Ectodermal cell (in vitro differentiated cells): Measurements from ENCODE around the gene CLEC2A.

Experiments
- H3K27ac ChIP-seq: 2 replicates; pipeline ENCODE4 v1.7.0; 2013; ENCODE audit warnings: mild to moderate bottlenecking, low read depth, low read length; ENCODE audit not compliant: insufficient read depth, poor library complexity, severe bottlenecking
- H3K27me3 ChIP-seq: 2 replicates; pipeline ENCODE4 v1.7.0; 2013; ENCODE audit warnings: mild to moderate bottlenecking, low read length; ENCODE audit not compliant: insufficient read depth, control insufficient read depth, poor library complexity, severe bottlenecking
- H3K36me3 ChIP-seq: one replicate; pipeline ENCODE4 v1.7.0; 2013; ENCODE audit warnings: low read length; ENCODE audit not compliant: control insufficient read depth, insufficient read depth
- H3K4me1 ChIP-seq: one replicate; pipeline ENCODE4 v1.7.0; 2013; ENCODE audit warnings: low read length; ENCODE audit not compliant: control insufficient read depth, insufficient read depth
- H3K4me3 ChIP-seq: 2 replicates; pipeline ENCODE4 v1.7.0; 2013; ENCODE audit warnings: low read depth, low read length, control low read depth; ENCODE audit not compliant: insufficient read depth
- H3K9me3 ChIP-seq: 2 replicates; pipeline ENCODE4 v1.7.0; 2013; ENCODE audit warnings: mild to moderate bottlenecking, low read length, moderate library complexity; ENCODE audit not compliant: control insufficient read depth
- WGBS, 2 experiments: methylation state at CpG; one replicate each; pipeline ENCODE4 v1.1.7; 2013; ENCODE audit warnings: missing lambda C conversion rate in 2 of 2; 5-methylcytosine and 5-hydroxymethylcytosine counted together

CLEC2A gene

DNA sequence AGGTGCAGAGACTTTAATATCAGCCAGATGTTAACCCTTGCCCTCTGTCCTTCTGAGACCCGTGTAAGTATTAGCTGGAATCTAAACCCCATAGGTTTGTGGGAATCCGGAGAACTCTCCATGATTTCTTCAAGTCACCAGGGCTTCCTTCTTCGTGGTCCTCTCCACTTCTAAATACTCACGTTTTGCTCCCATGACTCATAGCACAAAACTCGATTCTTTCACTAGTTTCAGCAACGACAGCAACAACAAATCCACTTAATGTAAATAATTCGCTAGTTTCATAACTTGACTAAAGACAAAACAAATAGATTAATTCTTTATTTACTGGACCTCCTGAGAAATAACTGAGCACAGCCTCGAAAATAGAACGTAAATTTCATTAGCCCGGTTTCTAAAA lies 4.4 kb upstream of the CLEC2A start:
- Histone ChIP-seq H3K27ac (no peak overlapping the region), H3K4me1 (no peaks in the 10 kb centered on the region), H3K9me3 (no peaks in the 10 kb centered on the region), H3K36me3 (no peaks in the 10 kb centered on the region), H3K27me3 (no peaks in the 10 kb centered on the region), H3K4me3 (no peak overlapping the region)
- 92 to 93% methylated on average over 10 of the region's 10 CpGs for WGBS, 2 experiments

DNA sequence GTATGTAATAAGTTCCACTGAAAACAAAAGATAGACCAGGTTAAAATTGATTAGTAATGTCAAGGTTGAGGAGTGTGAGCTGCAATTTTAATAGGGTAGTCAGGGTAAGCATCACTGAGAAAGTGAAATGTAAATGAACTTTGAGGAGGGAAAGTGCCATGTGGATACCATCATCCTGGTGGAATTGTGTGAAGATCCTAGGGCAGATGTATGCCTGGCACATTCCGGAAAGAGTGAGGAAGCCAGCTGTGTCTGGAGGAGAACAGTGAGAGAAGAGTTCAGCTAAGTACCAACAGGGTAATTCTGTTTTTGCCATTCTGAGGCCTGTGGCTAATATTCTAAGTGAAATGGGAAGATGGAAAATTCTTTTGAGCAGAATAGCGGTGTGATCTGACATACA lies 2.9 kb upstream of the CLEC2A start:
- H3K36me3 ChIP-seq = no peaks in the 10 kb centered on the region
- H3K4me3 ChIP-seq = no peak overlapping the region
- H3K9me3 ChIP-seq = no peaks in the 10 kb centered on the region
- H3K27ac ChIP-seq = no peak overlapping the region
- 93 to 95% methylated on average over 1 to 2 of the region's 2 CpGs for WGBS, 2 experiments
- no peaks in the 10 kb centered on the region for H3K27me3 ChIP-seq
- H3K4me1 ChIP-seq = no peaks in the 10 kb centered on the region

DNA sequence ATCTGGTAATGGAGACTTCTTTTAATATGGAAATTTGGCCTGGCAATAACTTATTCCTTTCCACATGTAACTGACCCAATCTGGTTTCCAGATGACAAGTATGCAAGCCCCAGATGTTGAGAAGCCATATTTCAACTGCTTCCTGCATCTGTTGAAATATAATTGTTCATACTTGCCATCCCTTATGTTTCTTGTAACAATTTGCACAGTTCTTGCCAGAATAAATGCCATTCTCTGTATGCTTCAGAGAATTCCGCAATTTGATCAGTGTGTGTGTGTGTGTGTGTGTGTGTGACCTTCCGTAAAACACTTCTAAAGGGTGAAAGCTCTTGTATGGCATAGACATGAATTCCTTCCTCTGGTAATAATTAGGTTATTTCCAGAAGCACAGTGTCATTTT lies 1.8 kb upstream of the CLEC2A start:
- Histone ChIP-seq H3K4me1 (no peaks in the 10 kb centered on the region), H3K4me3 (no peak overlapping the region), H3K36me3 (no peaks in the 10 kb centered on the region), H3K27ac (no peak overlapping the region), H3K27me3 (no peaks in the 10 kb centered on the region), H3K9me3 (no peaks in the 10 kb centered on the region)
- 85 to 87% methylated on average over 2 of the region's 2 CpGs for WGBS, 2 experiments

DNA sequence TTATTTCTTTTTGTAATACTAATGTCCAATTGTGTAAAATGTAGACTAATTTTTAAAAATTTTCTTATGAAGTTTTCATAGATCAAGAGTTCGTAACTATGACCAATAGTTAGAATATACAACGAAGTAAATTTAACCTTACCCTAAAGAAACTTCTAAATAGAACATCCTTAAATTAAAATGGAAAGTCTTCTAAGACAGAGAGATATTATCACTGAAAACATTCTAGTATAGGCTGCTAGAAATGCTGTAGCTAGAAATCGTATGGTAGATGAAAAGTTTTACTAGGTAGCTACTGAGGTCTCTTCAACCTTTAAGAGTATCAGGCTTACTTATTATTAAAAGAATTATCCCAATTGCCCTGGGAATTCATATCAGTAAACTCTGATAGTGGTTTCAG lies 925 bp downstream of the CLEC2A start:
- Histone ChIP-seq H3K36me3 (no peaks in the 10 kb centered on the region), H3K27ac (no peak overlapping the region), H3K9me3 (no peaks in the 10 kb centered on the region), H3K4me1 (no peaks in the 10 kb centered on the region), H3K27me3 (no peaks in the 10 kb centered on the region), H3K4me3 (no peak overlapping the region)
- WGBS, 2 experiments = 87% methylated on average over 1 of the region's 3 CpGs; no CpG with 5 or more reads in 1 of the 2 experiments

DNA sequence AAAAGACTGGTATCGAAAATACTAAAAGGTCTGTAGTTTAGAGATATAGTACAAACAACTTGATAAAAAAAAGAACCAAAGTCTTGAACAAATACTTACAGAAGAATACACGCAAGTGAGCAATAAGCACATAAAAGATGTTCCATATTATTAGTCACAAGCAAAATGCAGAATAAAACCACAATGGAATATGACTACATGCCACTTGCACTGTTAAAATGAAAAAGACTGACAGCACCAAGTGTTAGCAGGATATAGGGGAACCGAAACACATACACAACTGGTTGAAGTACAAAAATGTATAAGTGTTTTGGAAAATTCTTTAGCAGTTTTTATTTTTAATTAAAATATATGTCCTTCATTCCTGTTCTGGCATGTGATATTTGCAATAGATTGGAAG lies 3.6 kb downstream of the CLEC2A start:
- 89 to 95% methylated on average over 1 to 3 of the region's 3 CpGs for WGBS, 2 experiments
- H3K27me3 ChIP-seq = no peaks in the 10 kb centered on the region
- H3K4me1 ChIP-seq = no peaks in the 10 kb centered on the region
- no peak overlapping the region for H3K27ac ChIP-seq
- H3K4me3 ChIP-seq = no peak overlapping the region
- H3K36me3 ChIP-seq = no peaks in the 10 kb centered on the region
- H3K9me3 ChIP-seq = no peaks in the 10 kb centered on the region

DNA sequence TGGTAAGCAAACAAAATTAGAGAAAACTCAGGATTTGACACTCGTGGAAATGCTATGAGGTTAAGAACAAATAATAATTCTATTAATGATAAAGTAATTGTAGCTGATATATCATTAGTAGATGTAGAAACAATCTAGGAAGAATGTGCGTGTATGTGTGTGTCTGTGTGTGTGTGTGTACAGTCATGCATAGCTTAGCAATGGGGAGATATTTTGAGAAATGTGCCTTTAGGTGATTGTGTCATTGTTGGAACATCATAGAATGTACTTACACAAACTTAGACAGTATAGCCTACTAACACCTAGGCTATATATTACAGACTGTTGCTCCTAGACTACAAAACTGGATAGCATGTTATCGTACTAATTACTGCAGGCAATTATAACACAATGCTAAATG lies 5.3 kb downstream of the CLEC2A start:
- Histone ChIP-seq H3K4me1 (no peaks in the 10 kb centered on the region), H3K27ac (no peak overlapping the region), H3K36me3 (no peaks in the 10 kb centered on the region), H3K4me3 (no peak overlapping the region), H3K9me3 (no peaks in the 10 kb centered on the region), H3K27me3 (no peaks in the 10 kb centered on the region)
- WGBS, 2 experiments = 92% methylated on average over 2 to 3 of the region's 3 CpGs

DNA sequence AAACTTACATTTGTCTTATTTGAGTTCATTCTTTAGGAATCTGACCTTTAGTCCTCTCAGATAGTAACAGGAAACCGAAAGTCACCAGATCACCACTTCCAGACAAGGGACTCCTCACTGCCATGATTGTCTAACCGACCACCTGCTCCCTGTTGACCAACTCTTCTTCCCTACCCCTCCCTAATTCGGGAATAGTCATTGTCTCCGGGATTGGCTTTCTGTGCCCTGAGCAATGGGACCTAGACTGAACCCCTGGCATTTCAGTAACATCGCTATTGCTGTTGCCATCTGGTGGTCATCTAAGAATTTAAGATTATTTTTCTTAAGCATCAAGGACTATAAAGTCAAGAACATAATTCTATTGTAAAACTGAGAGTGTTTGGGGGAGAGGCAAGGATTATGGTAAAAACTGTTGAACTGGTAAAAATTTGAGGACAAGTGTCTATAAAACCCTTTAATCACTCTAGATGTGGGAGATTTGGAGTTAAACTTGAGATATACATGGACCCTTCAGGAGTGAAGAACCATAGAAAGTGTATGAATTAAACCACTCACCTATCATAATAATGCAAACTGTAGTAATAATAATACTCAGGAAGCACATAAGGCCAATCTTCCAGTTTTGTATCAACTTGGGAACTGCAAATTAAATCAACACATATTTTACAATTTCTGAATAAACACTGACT lies 6.3 kb downstream of the CLEC2A start:
- 20 to 31% methylated on average over 5 of the region's 5 CpGs for WGBS, 2 experiments
- H3K27me3 ChIP-seq = no peaks in the 10 kb centered on the region
- H3K4me3 ChIP-seq = no peak overlapping the region
- H3K27ac ChIP-seq = no peak overlapping the region
- no peaks in the 10 kb centered on the region for H3K4me1 ChIP-seq
- no peaks in the 10 kb centered on the region for H3K36me3 ChIP-seq
- no peaks in the 10 kb centered on the region for H3K9me3 ChIP-seq

DNA sequence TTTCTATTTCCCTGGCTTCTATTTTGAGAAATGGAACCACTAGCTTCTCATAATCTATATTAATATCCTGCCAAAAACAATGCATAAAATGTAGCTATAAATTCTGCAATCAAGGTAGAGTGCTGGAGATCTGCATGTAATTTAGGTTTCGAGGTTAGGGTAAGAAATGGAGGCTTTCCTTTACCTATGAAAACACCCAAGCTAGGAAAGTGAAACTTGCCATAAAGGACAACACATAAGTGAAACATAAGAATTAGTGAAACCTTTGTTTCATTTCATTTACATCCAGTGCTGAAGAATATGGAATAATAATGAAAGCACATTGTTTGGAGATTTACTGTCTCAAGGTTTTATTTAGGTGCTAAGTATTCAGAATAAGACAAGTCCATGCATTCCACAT lies 9.7 kb downstream of the CLEC2A start:
- no peak overlapping the region for H3K27ac ChIP-seq
- 100% methylated on average over 1 of the region's 1 CpG; no CpG with 5 or more reads in 1 of the 2 experiments for WGBS, 2 experiments
- no peak overlapping the region for H3K4me3 ChIP-seq
- no peaks in the 10 kb centered on the region for H3K4me1 ChIP-seq
- no peaks in the 10 kb centered on the region for H3K9me3 ChIP-seq
- H3K27me3 ChIP-seq = no peaks in the 10 kb centered on the region
- H3K36me3 ChIP-seq = no peaks in the 10 kb centered on the region

DNA sequence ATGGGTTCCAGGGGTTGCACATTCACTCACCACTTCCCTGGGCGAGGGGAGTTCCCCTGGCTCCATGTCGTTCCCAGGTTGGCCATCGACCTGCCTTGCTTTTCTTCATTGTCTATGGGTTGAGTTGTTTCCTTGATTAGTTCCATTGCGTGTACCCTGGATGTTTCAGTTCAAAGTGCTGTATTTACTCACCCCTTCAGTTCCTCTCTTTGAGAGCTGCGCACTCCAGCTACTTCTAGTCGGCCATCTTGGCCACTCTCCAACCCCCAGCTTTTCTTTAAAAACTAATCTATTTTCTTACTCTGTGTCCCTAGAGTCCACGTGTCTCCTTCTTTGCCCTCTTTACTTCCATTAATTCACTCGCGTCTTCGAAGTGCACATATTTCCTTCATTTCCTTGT lies 11.7 kb downstream of the CLEC2A start:
- Histone ChIP-seq H3K4me1 (no peaks in the 10 kb centered on the region), H3K9me3 (no peaks in the 10 kb centered on the region), H3K4me3 (no peak overlapping the region), H3K27me3 (no peaks in the 10 kb centered on the region), H3K27ac (no peak overlapping the region), H3K36me3 (no peaks in the 10 kb centered on the region)
- 88 to 95% methylated on average over 9 to 10 of the region's 10 CpGs for WGBS, 2 experiments

DNA sequence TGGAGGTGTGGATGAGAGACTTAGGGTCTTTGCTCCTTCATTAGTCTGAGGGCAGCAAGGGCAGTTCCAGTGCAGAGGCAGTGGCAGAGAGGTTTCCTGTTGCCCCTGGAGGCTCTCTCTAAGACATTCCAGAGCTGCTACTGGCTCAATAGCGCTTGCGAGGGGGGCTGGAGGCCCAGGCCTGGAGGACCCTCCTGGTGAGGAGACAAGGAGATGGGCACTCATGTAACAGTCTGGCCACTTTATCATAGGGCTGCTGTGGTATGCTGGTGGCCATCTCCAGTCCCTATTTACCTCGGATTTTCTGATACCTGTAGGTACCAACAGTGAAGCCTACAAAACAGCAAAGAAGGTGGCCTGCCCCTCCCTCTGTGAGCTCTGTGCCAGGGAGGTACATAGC lies 12.7 kb downstream of the CLEC2A start:
- H3K36me3 ChIP-seq = no peaks in the 10 kb centered on the region
- H3K27ac ChIP-seq = no peak overlapping the region
- H3K27me3 ChIP-seq = no peaks in the 10 kb centered on the region
- H3K4me3 ChIP-seq = no peak overlapping the region
- H3K4me1 ChIP-seq = no peaks in the 10 kb centered on the region
- no peaks in the 10 kb centered on the region for H3K9me3 ChIP-seq
- 82 to 91% methylated on average over 3 of the region's 3 CpGs for WGBS, 2 experiments

DNA sequence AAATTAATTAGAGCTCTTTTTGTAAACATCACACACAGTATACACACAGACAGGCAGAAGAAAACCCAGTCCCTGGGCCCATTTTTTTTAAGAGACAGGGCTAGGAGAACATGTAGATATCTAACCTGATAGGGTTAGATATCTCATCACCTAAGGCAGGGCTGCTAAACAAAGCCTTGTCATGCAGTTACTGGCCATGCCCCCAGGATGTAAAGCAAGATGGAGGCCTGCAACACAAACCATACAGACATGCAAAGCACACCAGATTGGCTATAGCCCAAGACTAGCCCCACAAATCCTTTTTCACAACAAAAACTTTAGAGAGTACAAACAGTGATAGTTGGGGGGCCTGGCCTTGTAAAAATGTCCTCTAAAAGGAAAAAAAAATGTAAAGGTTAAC lies 20.5 kb downstream of the CLEC2A start:
- no peak overlapping the region for H3K27ac ChIP-seq
- H3K9me3 ChIP-seq = no peaks in the 10 kb centered on the region
- no peaks in the 10 kb centered on the region for H3K4me1 ChIP-seq
- H3K4me3 ChIP-seq = no peak overlapping the region
- no peaks in the 10 kb centered on the region for H3K27me3 ChIP-seq
- no peaks in the 10 kb centered on the region for H3K36me3 ChIP-seq
